Tibial artery (tissue), 4 donors: ENCODE measurements around the gene FAM241B.

Experiments used
- DNase-seq, 2 donors: peaks; one replicate each; pipeline ENCODE4 v3.0.0-alpha.2; 2019
- H3K27ac ChIP-seq, 2 donors: fragments of 200-600 bp; sonication (generic) in 1 of 2; 1 replicate in 1 of 2; 2 replicates in 1 of 2; pipeline ENCODE4 v1.5.1; 2018 to 2019; ENCODE audit warnings: mild to moderate bottlenecking in 1 of 2
- H3K27me3 ChIP-seq, 2 donors: fragments of 200-600 bp; sonication (generic) in 1 of 2; one replicate each; pipeline versions ENCODE4 v1.5.1 to v1.6.0; 2016 to 2019
- H3K36me3 ChIP-seq, 3 donors: fragments of 200-600 bp; sonication (generic) in 2 of 3; one replicate each; pipeline ENCODE4 v1.5.1; 2016 to 2019; ENCODE audit warnings: mild to moderate bottlenecking in 2 of 3
- H3K4me1 ChIP-seq, 4 donors: fragments of 200-600 bp; sonication (generic) in 2 of 4; 1 replicate in 3 of 4; 2 replicates in 1 of 4; pipeline ENCODE4 v1.5.1; 2016 to 2019
- H3K4me3 ChIP-seq, 2 donors: fragments of 200-600 bp; sonication (generic) in 1 of 2; 1 replicate in 1 of 2; 2 replicates in 1 of 2; pipeline ENCODE4 v1.5.1; 2018 to 2019; ENCODE audit warnings: mild to moderate bottlenecking in 2 of 2
- H3K9me3 ChIP-seq, 3 donors: fragments of 200-600 bp; sonication (generic) in 1 of 3; one replicate each; pipeline ENCODE4 v1.5.1; 2016 to 2019
- intact Hi-C: fragments of 100-400 bp; cut with DNase I; formaldehyde crosslinking; loops from one replicate; pipeline ENCODE4 v1.15.0; 2023; ENCODE audit warnings: low total_unique reads
- TF ChIP-seq, protein P1 (sequence below), 2 experiments: fragments of 200-600 bp in 1 of 2; fragments of 450-650 bp in 1 of 2; IDR thresholded peaks; one replicate each; pipeline ENCODE4 v1.5.1; 2017 to 2019; ENCODE audit warnings: antibody characterized with exemption in 2 of 2, mild to moderate bottlenecking in 1 of 2, moderate library complexity in 1 of 2

The FAM241B gene

GRCh38 chr10:69651362-69651761 lies 21.3 kb downstream of the FAM241B start:
- no peaks in the 10 kb centered on the region for H3K27me3 ChIP-seq
- H3K36me3 ChIP-seq, result no peaks in the 10 kb centered on the region
- intact Hi-C loops, result no loop called here
- DNase-seq, result no peak
- H3K9me3 ChIP-seq, result no peaks in the 10 kb centered on the region
- H3K4me3 ChIP-seq, result no peak overlapping the region
- TF ChIP-seq, protein P1, sequence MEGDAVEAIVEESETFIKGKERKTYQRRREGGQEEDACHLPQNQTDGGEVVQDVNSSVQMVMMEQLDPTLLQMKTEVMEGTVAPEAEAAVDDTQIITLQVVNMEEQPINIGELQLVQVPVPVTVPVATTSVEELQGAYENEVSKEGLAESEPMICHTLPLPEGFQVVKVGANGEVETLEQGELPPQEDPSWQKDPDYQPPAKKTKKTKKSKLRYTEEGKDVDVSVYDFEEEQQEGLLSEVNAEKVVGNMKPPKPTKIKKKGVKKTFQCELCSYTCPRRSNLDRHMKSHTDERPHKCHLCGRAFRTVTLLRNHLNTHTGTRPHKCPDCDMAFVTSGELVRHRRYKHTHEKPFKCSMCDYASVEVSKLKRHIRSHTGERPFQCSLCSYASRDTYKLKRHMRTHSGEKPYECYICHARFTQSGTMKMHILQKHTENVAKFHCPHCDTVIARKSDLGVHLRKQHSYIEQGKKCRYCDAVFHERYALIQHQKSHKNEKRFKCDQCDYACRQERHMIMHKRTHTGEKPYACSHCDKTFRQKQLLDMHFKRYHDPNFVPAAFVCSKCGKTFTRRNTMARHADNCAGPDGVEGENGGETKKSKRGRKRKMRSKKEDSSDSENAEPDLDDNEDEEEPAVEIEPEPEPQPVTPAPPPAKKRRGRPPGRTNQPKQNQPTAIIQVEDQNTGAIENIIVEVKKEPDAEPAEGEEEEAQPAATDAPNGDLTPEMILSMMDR (IDR thresholded peaks at IDR 0.05), result no peak
- no peaks in the 10 kb centered on the region for H3K4me1 ChIP-seq
- no peak overlapping the region for H3K27ac ChIP-seq

DNA sequence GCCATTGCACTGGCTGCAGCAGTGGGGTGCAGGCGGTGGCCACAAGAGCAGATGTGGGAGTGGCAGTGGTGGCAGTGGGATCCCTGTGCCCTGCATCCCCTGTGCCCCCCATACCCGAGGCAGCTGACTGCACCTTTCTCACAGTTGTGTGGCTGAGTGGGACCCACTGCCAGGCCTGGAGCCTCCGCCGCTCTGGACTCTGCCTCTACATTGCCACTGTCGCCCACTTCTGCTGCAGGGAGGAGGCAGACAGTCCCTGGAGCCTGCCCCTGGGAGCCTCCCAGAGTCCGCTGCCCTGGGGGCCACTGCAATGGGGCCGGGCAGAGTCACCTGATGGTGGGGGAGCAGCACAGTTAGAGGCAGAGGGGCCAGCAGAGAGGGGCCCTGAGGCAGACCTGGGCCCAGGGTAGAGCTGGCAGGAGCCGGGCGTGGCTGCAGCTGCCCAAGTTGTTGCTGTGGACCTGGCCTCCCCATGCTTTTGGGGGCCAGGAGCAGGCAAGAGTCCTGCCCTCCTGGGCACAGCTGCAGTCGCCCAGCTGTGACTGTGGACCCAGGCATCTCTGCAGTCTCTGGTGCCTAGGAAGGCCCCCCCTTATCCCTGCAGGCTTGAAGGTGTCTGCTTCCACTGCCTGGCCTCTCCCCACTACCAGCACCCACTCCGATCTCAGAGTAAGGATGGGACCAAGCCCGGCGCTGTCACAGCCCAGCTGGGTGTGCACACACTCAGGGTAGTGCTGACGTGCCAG lies 22.2 kb downstream of the FAM241B start:
- H3K4me3 ChIP-seq, result no peak overlapping the region
- peaks cover 0 to under 1% of the 10 kb centered on the region in 2 donors for H3K27me3 ChIP-seq
- DNase-seq, result no peak
- H3K27ac ChIP-seq, result no peak overlapping the region
- H3K36me3 ChIP-seq, result no peaks in the 10 kb centered on the region
- TF ChIP-seq, protein P1 (IDR thresholded peaks at IDR 0.05), result no peak
- H3K4me1 ChIP-seq, result no peaks in the 10 kb centered on the region
- intact Hi-C loops, result no loop called here
- H3K9me3 ChIP-seq, result no peaks in the 10 kb centered on the region

GRCh38 chr10:69652857-69653199 lies 22.8 kb downstream of the FAM241B start:
- H3K4me1 ChIP-seq, result no peaks in the 10 kb centered on the region
- TF ChIP-seq, protein P1 (IDR thresholded peaks at IDR 0.05), result no peak
- no peak overlapping the region for H3K4me3 ChIP-seq
- H3K9me3 ChIP-seq, result no peaks in the 10 kb centered on the region
- H3K36me3 ChIP-seq, result no peaks in the 10 kb centered on the region
- intact Hi-C loops, result no loop called here
- H3K27me3 ChIP-seq, result peaks cover 0 to 5% of the 10 kb centered on the region in 2 donors
- no peak overlapping the region for H3K27ac ChIP-seq
- DNase-seq, result no peak

DNA sequence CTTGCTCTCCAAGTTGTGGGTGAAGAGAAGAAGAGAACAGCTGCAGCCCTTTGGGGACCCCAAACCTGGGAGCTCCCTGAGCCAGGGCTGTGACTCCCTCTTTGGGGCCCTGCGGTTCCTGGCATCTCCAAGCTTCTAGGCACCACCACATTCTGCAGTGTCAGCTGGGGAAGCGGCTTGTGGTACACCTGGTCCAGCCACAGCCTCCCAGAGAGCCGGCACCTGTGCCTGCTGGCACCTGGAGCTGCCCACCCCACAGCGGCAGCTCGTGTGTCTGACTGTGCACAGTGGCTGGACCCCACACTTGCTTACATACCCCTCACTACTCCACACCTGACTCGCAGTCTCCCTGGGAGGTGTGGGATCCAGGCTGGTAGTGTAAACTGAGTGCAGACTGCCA lies 23.5 kb downstream of the FAM241B start:
- intact Hi-C loops, result no loop called here
- H3K4me3 ChIP-seq, result no peak overlapping the region
- DNase-seq, result no peak
- H3K9me3 ChIP-seq, result no peaks in the 10 kb centered on the region
- H3K4me1 ChIP-seq, result no peaks in the 10 kb centered on the region
- TF ChIP-seq, protein P1 (IDR thresholded peaks at IDR 0.05), result no peak
- H3K27ac ChIP-seq, result no peak overlapping the region
- peaks cover 0 to 8% of the 10 kb centered on the region in 2 donors for H3K27me3 ChIP-seq
- no peaks in the 10 kb centered on the region for H3K36me3 ChIP-seq

DNA sequence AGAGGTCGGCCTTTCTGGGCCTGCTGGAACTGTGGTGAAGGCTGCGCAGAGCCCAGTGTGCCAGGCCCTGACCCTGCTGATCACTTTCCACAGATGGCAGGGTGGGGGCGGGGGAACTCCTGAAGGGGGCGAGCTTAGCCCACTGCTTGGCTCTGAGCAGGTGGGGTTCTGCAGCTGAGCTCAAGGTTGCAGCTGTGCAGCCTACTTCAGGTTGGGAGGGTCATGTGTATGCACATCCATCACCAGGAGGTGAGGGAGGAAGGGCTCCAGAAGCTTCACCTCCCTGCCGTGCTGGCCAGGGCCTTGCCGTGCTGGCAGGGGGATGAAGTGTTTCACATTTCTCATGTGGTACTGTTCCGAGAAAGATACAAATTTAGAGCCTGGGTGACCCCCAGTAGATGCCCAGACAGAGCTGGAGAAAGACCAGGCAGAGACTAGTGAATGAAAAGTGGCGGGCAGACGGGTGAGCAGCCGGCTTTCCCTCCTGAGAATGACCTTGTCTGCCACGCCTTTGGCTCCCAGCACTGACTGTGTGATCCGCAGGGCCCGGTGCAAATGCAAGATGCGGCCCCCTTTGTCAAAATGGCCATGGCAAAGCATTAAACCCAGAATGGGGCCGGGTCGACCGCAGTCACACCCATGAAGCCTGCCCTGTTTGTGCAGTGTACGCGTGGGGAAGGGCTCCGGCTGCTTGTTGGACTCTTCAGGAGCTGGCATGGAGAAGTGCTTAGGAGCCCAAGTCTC lies 25.2 kb downstream of the FAM241B start:
- intact Hi-C loops, result no loop called here
- TF ChIP-seq, protein P1 (IDR thresholded peaks at IDR 0.05), result no peak
- Histone ChIP-seq H3K4me1 (no peaks in the 10 kb centered on the region), H3K4me3 (no peak overlapping the region), H3K27me3 (peaks cover 0 to 14% of the 10 kb centered on the region in 2 donors), H3K27ac (no peak overlapping the region), H3K36me3 (no peaks in the 10 kb centered on the region), H3K9me3 (no peaks in the 10 kb centered on the region)
- DNase-seq, result no peak
